GM13976 (cell line): ENCODE results near the gene FAM3D.

Source experiments
- DNase-seq: peaks from one replicate; pipeline ENCODE4 v3.0.0; 2012; ENCODE audit warnings: low spot score
- in situ Hi-C: fragments of 300-500 bp; cut with MboI; formaldehyde crosslinking; loops from one replicate; pipeline ENCODE4 v1.12.0; 2022; ENCODE audit warnings: low sequenced_read_pairs, mixed read lengths, inconsistent platforms; ENCODE audit not compliant: unreplicated experiment
- TF ChIP-seq, protein P1 (sequence below): IDR thresholded peaks from 2 replicates; pipeline ENCODE4 v1.5.1; 2012; ENCODE audit warnings: borderline replicate concordance, mild to moderate bottlenecking; ENCODE audit not compliant: insufficient read depth; ENCODE audit errors: extremely low read depth, missing control alignments, control extremely low read depth

The FAM3D gene

DNA sequence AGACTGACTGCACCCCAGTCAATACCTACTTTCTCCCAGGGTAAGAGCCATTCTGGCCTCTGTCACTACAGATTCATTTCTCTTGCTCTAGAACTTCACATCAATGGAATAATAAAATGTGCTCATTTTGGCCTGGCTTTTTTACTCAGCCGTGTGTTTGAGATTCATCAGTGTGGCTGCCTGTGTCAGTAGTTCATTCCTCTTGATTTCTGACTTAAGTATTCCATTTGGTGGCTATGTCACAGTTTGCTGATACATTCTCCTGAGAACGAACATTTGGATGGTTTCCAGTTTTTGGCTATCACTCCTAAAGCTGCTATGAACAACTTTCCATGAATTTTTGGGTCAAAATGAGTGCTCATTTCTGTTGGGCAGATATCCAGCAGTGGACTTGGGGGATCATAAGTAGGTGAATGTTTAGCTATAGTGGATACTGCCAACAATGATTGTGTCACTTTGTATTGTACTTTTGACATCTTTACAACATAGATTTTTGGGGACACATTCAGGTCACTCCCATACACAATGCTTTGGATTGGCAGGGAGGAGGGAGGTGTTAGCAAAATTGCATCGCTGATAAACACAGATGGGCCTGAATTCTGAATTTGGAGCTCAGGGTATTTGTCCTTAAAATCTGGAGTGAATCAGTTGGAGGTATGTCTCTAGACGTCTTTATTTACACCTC, 69.6 kb downstream of the FAM3D start:
- in situ Hi-C loops: no loop called here
- no peak for DNase-seq

DNA sequence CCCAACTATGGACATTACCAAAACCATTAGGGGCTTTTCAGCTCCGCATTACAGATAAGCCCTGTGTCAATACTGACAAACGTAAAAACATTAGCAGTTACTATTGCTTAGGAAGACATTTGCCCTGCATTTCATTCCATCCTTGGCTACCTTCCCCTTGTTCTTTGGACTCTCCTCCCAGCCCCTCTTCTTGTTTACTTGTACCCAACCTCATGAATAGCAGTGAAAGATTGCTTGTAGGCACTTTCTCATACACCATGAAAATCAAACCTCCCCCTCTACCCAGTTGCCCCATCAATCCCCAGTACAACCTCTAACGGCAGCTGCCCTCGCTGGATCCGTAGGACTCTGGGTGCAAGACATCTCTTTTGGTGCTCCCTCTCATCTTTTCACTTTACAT, 72.5 kb downstream of the FAM3D start:
- in situ Hi-C loops: no loop called here
- TF ChIP-seq, protein P1, sequence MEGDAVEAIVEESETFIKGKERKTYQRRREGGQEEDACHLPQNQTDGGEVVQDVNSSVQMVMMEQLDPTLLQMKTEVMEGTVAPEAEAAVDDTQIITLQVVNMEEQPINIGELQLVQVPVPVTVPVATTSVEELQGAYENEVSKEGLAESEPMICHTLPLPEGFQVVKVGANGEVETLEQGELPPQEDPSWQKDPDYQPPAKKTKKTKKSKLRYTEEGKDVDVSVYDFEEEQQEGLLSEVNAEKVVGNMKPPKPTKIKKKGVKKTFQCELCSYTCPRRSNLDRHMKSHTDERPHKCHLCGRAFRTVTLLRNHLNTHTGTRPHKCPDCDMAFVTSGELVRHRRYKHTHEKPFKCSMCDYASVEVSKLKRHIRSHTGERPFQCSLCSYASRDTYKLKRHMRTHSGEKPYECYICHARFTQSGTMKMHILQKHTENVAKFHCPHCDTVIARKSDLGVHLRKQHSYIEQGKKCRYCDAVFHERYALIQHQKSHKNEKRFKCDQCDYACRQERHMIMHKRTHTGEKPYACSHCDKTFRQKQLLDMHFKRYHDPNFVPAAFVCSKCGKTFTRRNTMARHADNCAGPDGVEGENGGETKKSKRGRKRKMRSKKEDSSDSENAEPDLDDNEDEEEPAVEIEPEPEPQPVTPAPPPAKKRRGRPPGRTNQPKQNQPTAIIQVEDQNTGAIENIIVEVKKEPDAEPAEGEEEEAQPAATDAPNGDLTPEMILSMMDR: no peak
- no peak for DNase-seq

More for the DNA sequence above, 69.6 kb downstream of the FAM3D start:
- TF ChIP-seq, protein P1: no peak

DNA sequence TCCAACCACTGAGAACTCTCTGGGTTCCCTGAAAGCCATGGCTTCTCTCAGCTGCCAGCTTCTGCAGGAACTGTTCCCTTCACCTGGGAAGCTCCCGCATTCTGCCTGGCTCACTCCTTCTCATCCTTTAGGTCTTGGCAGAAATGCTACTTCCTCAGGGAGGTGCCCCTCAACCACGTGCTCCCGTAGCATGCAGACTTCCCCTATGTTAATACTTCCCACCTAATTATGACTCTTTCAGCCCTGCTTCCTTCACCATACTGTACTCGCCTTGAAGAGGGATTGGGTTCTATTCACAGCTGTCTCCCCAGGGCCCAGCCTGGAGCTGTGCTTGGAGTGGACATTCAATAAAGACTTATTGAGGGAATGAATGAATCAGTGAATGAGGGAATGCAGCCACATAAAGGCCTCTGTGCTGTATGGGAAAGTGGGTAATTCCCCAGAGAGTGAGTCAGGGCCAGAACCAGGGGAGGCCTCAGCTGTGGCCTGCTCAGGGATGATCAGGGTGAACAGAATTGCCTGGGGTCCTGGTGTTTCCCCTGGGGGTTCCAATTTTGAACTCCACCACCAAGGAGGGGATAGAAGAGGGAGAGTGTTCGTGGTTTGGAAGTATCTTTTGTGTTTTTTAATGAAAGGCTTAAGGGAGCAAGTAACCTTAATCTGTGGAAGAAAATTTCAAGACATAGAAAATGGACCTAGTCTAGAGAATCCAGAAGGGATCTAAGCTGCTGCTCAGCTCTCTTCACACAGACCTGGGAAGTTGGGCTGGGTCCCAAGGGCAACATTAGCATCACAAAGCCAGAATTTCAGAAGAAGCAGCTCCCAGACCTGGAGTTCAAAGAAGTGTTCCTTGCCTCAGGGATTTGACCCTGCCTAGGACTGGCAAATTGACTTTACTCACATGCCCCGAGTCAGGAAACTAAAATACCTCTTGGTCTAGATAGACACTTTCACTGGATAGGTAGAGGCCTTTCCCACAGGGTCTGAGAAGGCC, 74.8 kb downstream of the FAM3D start:
- in situ Hi-C loops: no loop called here
- TF ChIP-seq, protein P1: no peak
- DNase-seq: no peak

DNA sequence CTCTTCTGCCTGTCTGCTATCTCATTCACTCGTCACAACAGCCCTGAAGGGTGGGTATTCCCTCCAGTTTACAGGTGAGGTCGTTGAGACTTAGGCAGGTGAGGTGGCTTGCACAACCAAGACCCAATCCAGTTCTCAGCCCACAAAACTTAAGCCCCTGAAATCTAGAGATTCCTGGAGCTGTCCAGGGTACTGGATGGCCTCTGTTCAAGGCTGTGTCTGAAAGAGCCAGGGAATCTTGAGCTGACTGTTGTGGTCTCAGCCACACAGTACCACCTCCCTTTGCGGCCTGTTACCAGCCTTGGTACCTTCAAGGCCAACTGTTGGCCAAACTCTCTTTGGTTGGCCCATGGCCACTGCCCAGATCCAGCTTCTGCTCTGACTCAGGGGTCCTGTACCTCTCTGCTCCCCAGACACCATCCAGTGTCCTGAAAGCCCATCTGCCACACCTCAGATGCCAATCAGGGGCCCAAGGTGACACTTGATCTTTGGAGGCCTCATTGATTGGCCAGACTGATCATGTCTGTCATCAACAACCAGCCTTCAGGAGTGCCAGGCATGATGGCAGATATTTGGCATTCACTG, 78.5 kb downstream of the FAM3D start:
- in situ Hi-C loops: no loop called here
- TF ChIP-seq, protein P1: no peak
- no peak for DNase-seq

DNA sequence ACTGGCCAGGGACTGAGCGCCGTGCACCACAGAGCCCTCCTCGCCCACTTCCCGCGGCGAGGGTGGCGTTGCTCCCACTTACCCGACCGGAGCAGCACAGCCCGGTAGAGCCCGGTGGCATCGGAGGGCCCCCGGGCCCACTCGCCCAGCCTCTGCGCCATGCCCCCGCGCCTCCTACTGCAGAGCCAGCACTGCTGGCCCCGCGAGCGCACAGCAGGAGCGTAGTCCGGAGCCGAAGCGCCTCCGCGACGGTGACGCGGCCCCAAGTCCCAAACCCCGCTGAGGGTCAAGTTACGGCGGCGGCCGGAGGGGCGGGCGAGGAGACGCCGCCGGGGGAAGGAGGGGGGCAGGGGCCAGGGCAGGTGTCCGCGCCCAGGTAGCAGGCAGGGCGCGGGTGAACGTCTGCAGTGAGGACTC, 79.8 kb downstream of the FAM3D start:
- DNase-seq: no peak
- TF ChIP-seq, protein P1: no peak
- in situ Hi-C loops: no loop called here

DNA sequence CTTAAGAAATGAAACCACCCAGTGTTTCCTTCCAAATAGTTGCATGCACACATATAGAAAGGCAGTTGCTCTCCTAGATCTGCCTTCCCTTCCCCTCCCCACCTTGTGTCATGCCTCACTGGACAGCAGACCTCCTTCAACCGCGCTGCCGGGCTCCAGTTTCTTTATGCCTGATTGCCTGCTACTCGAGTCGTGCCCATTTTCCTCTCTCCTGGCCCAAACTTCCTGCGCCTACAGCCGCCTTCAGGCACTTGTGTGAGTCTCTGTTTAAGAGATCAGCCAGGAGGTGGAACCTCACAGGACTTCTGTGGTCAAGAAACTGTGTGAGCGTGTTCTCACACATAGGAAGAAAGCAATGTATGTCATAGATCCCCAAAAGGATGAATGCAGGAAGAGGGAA, 80.6 kb downstream of the FAM3D start:
- DNase-seq: peak; percentile 41
- TF ChIP-seq, protein P1: no peak
- in situ Hi-C loops: no loop called here
